OCI-LY1 (cell line): ENCODE data around the gene NMRK2.

ENCODE experiments used
- EZH2 ChIP-seq: fragments of 200-600 bp; sonication (generic), shearing (Covaris generic); IDR thresholded peaks from 2 replicates; pipeline ENCODE4 v1.8.0; 2017; ENCODE audit warnings: borderline replicate concordance, mixed run types, mild to moderate bottlenecking, antibody characterized with exemption, low read length, moderate library complexity, mixed read lengths
- TF ChIP-seq, protein P1 (sequence below): fragments of 200-600 bp; sonication (generic), shearing (Covaris generic); IDR thresholded peaks from 2 replicates; pipeline ENCODE4 v1.5.1; 2017; ENCODE audit warnings: mild to moderate bottlenecking, antibody characterized with exemption, low read length, moderate library complexity, mixed read lengths

DNA sequence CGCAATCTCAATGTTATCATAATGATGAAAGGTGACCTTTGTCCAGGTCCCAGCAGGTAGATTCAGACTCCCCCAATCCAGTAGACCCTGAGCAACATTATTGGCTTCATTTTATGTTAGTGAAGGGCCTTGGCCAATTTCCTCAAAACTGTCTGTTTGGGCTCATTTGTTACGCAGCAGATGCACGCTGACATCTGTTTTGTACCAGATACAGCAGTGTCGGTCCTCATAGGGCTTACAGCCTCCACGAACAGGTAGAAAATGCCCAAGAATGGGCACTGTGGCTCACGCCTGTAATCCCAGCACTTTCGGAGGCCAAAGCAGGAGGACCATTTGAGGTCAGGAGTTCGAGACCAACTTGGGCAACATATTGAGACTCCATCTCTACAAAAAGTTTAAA lies 13.1 kb upstream of the NMRK2 start:
- TF ChIP-seq, protein P1, sequence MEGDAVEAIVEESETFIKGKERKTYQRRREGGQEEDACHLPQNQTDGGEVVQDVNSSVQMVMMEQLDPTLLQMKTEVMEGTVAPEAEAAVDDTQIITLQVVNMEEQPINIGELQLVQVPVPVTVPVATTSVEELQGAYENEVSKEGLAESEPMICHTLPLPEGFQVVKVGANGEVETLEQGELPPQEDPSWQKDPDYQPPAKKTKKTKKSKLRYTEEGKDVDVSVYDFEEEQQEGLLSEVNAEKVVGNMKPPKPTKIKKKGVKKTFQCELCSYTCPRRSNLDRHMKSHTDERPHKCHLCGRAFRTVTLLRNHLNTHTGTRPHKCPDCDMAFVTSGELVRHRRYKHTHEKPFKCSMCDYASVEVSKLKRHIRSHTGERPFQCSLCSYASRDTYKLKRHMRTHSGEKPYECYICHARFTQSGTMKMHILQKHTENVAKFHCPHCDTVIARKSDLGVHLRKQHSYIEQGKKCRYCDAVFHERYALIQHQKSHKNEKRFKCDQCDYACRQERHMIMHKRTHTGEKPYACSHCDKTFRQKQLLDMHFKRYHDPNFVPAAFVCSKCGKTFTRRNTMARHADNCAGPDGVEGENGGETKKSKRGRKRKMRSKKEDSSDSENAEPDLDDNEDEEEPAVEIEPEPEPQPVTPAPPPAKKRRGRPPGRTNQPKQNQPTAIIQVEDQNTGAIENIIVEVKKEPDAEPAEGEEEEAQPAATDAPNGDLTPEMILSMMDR, result no peak
- no peak for TF ChIP-seq EZH2
